MCF 10A (cell line): ENCODE data around the gene PPT2. TPM values are rescaled to one million over a fixed set of nuclear protein-coding genes. Genes with fewer than 3 reads are reported as not detected.

ENCODE experiments used
- BruUV-seq: library from RNA; stranded (reverse); fragments of 400-500 nt; replicated peaks from 2 replicates; lab custom pipeline; 2021; lab: Mats Ljungman, UMichigan
- CTCF ChIA-PET: fragments of 300-600 bp; sonication (Branson Sonifier 250); formaldehyde crosslinking; extraction: SDS; loops from one replicate; lab custom pipeline; 2021; ENCODE audit warnings: antibody characterized with exemption, inconsistent platforms; lab: Yijun Ruan, JAX
- POLR2A ChIA-PET: fragments of 300-600, 350-650 bp; sonication (Branson Sonifier 250); formaldehyde crosslinking; extraction: SDS; loops from one replicate; lab custom pipeline; 2020; ENCODE audit warnings: antibody characterized with exemption, inconsistent platforms; lab: Yijun Ruan, JAX
- DNase-seq: peaks from one replicate; pipeline ENCODE4 v3.0.0-alpha.2; 2018; ENCODE audit not compliant: unreplicated experiment
- H3K27ac Mint-ChIP-seq: one replicate; pipeline ENCODE4 v1.8.0; 2022; ENCODE audit warnings: mild to moderate bottlenecking, low read depth, mixed read lengths; ENCODE audit not compliant: unreplicated experiment
- H3K27me3 Mint-ChIP-seq: one replicate; pipeline ENCODE4 v1.8.0; 2022; ENCODE audit warnings: mixed read lengths; ENCODE audit not compliant: insufficient read depth, unreplicated experiment
- H3K36me3 Mint-ChIP-seq: one replicate; pipeline ENCODE4 v1.8.0; 2022; ENCODE audit warnings: mild to moderate bottlenecking, moderate library complexity, mixed read lengths; ENCODE audit not compliant: insufficient read depth, unreplicated experiment
- H3K4me1 Mint-ChIP-seq: one replicate; pipeline ENCODE4 v1.8.0; 2022; ENCODE audit warnings: mixed read lengths; ENCODE audit not compliant: insufficient read depth, unreplicated experiment
- H3K4me3 Mint-ChIP-seq: one replicate; pipeline ENCODE4 v1.8.0; 2022; ENCODE audit warnings: mild to moderate bottlenecking, moderate library complexity, mixed read lengths; ENCODE audit not compliant: unreplicated experiment
- H3K9me3 Mint-ChIP-seq: one replicate; pipeline ENCODE4 v1.8.0; 2022; ENCODE audit warnings: mixed read lengths; ENCODE audit not compliant: unreplicated experiment
- CTCF ChIP-seq: fragments of 200-600 bp; IDR thresholded peaks from one replicate; pipeline ENCODE4 v1.8.0; 2022; ENCODE audit warnings: antibody characterized with exemption, mild to moderate bottlenecking; ENCODE audit not compliant: unreplicated experiment
- intact Hi-C: fragments of 100-400 bp; cut with micrococcal nuclease; formaldehyde crosslinking; loops from 2 replicates; pipeline ENCODE4 v1.14.1; 2022
- total RNA-seq: library from RNA; stranded (reverse); gene quantifications from 2 replicates; pipeline ENCODE4 v1.2.3, GENCODE V29; 2022

PPT2 gene
- total RNA-seq, 1 experiment from 2014 or later = 3.7 TPM

GRCh38 chr6:32177183-32177787, 23.3 kb downstream of the PPT2 start:
- ChIA-PET POLR2A (interaction anchor here (0.6 to 5.0 kb wide), 25 partner anchors 9 to 1095 kb away, joined by 3 to 112 read pairs (median 4); partner anchors contain the start of genes ATF6B, DXO, EHMT2 and FKBPL), CTCF (interaction anchor here (0.6 to 1.3 kb wide), 2 partner anchors 12 to 13 kb away, joined by 3 read pairs; partner anchors contain the start of gene PBX2)
- Mint-ChIP-seq H3K27me3 (no peaks in the 10 kb centered on the region), H3K4me1 (peaks cover 58% of the 10 kb centered on the region), H3K4me3 (peak overlapping the region; percentile 79), H3K36me3 (peaks cover 44% of the 10 kb centered on the region), H3K27ac (peak overlapping the region; percentile 91), H3K9me3 (no peaks in the 10 kb centered on the region)
- BruUV-seq = no TSS peak
- intact Hi-C loops = loop anchor here (1.0 kb wide), 1 partner anchor 23 kb away; the partner anchor contains the start of gene PPT2
- TF ChIP-seq CTCF = no peak
- DNase-seq = peak; percentile 84

GRCh38 chr6:32177788-32178546, 24.0 kb downstream of the PPT2 start, which contains the start of gene RNF5:
Gene RNF5, plus strand, starts transcription at chr6:32178405. Its CDS starts 107 bp downstream, at chr6:32178512.
- Mint-ChIP-seq H3K4me1 (peaks cover 55% of the 10 kb centered on the region), H3K36me3 (peaks cover 44% of the 10 kb centered on the region), H3K27ac (peak within 1 kb of the TSS; percentile 91), H3K27me3 (no peaks in the 10 kb centered on the region), H3K9me3 (no peaks in the 10 kb centered on the region), H3K4me3 (peak within 1 kb of the TSS; percentile 79)
- no peak for TF ChIP-seq CTCF
- no TSS peak for BruUV-seq
- CTCF ChIA-PET = interaction anchor here (0.6 to 1.3 kb wide), 2 partner anchors 11 to 12 kb away, joined by 3 read pairs; partner anchors contain the start of gene PBX2
- intact Hi-C loops = loop anchor here (1.0 kb wide), 2 partner anchors 17 to 24 kb away; partner anchors contain the start of gene PPT2
- POLR2A ChIA-PET = interaction anchor here (0.6 to 5.0 kb wide), 23 partner anchors 8 to 1095 kb away, joined by 3 to 112 read pairs (median 4); partner anchors contain the start of genes ATF6B, DXO, EHMT2 and FKBPL
- peak; percentile 100 for DNase-seq

- Mint-ChIP-seq H3K9me3 (no peaks in the 10 kb centered on the region), H3K27ac (peak overlapping the region; percentile 91), H3K4me3 (peak overlapping the region; percentile 79), H3K36me3 (peaks cover 50% of the 10 kb centered on the region), H3K27me3 (no peaks in the 10 kb centered on the region), H3K4me1 (peaks cover 47% of the 10 kb centered on the region)
- no peak for TF ChIP-seq CTCF
- CTCF ChIA-PET = interaction anchor here (1.1 to 2.0 kb wide), 3 partner anchors 17 to 1098 kb away, joined by 4 to 6 read pairs (median 4); partner anchors contain the start of gene B3GALT4
- POLR2A ChIA-PET = interaction anchor here (0.6 to 5.0 kb wide), 15 partner anchors 8 to 793 kb away, joined by 3 to 112 read pairs (median 4); partner anchors contain the start of genes ATF6B, DXO, FKBPL and GPSM3
- BruUV-seq = no TSS peak
- intact Hi-C loops = loop anchor here (1.0 kb wide), 1 partner anchor 17 kb away; no protein-coding TSS in a partner anchor
- DNase-seq = no peak
These were observed 24.9 kb downstream of the PPT2 start for GRCh38 chr6:32178547-32179440.
